ENCODE data around the gene MYL4. TPM values are rescaled to one million over a fixed set of nuclear protein-coding genes. Genes with fewer than 3 reads are reported as not detected.
A peak's percentile ranks its signal among the peaks of the same experiment; 100 is the strongest.
"Not testable (repeated sequence)": the region's sequence is repeated elsewhere in the genome, so short reads cannot be mapped to it uniquely, and the experiment has no call there.

The MYL4 gene
- total and polyA plus RNA-seq, 12 donors, result 0.36 to 4.9 (median 0.98) TPM; not detected in 6

DNA sequence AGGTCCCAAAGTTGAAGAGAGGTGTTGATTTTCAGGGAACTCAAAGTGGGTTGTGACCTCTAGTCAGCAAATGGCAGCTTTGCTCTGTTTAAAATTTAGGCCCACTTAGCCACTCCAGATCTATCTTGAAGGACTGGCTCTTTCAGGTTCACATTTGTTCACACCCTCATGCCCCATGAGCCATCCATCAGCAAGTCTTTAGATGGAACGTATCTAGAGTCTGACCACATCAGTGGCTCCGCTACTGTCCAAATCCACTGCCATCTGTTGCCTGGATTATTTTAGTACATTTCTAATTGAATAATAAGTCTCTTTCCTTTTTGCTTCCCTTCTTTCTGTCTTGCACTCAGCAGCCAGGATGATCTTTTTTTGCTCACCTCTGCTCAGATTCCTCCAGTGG, 55.0 kb downstream of the MYL4 start:
- Histone ChIP-seq H3K4me1 (replicated peaks in 1 of 2) (peaks cover 5 to 10% of the 10 kb centered on the region in 2 donors), H3K9me3 (replicated peaks in 1 of 3) (no peaks in the 10 kb centered on the region), H3K36me3 (replicated peaks in 1 of 2) (no peaks in the 10 kb centered on the region), H3K4me3 (no peak overlapping the region), H3K27ac (no peak overlapping the region), H3K27me3 (no peaks in the 10 kb centered on the region)
- DNase-seq, result no peak
- intact Hi-C loops (cut with DNase I), result no loop called here
- WGBS, 4 donors, result 86 to 97% (median 96%) methylated on average over 2 of the region's 2 CpGs
- TF ChIP-seq POLR2A (IDR thresholded peaks at IDR 0.05), result no peak
- TF ChIP-seq CTCF (IDR thresholded peaks at IDR 0.05), result no peak

DNA sequence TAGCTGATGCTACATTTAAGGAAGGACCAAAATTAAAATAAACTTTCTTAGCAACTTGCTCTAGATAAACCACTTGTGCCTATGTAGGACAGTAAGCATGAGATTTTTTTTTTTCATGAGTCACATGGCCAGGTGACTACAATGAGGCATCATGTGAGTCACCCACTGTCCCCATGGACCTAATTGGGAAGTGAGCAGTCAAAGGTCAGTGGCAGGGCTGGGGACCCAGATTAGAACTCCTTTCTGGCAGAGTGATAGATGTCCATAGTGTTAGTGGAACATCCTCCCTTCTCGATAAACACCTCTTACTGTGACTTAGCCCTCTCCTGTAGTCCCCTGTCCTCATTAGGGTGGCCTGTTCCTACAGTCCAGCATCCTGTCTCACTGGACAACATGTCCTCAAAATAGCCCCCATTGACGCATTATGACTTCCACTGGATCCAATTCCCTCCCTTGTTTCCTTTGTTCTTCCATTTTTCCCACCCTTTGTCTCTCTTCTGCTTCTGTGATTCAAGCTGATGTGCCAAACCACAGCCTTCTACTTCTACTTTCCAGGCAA, 56.9 kb downstream of the MYL4 start:
- intact Hi-C loops (cut with DNase I), result no loop called here
- no peak overlapping the region for H3K27ac ChIP-seq
- no peaks in the 10 kb centered on the region for H3K9me3 ChIP-seq (replicated peaks in 1 of 3)
- H3K27me3 ChIP-seq, result no peaks in the 10 kb centered on the region
- H3K4me1 ChIP-seq (replicated peaks in 1 of 2), result peaks cover 5 to 10% of the 10 kb centered on the region in 2 donors
- WGBS, 4 donors, result 58 to 79% (median 66%) methylated on average over 2 of the region's 2 CpGs
- H3K4me3 ChIP-seq, result no peak overlapping the region
- no peak for TF ChIP-seq POLR2A (IDR thresholded peaks at IDR 0.05)
- TF ChIP-seq CTCF (IDR thresholded peaks at IDR 0.05), result no peak
- peak in 6 of 7 donors; percentile 51 to 68 (median 60) for DNase-seq
- no peaks in the 10 kb centered on the region for H3K36me3 ChIP-seq (replicated peaks in 1 of 2)

- no peak for TF ChIP-seq CTCF (IDR thresholded peaks at IDR 0.05)
- TF ChIP-seq POLR2A (IDR thresholded peaks at IDR 0.05), result no peak
- DNase-seq, result no peak
- intact Hi-C loops (cut with DNase I), result no loop called here
- H3K36me3 ChIP-seq (replicated peaks in 1 of 2), result no peaks in the 10 kb centered on the region
- no peaks in the 10 kb centered on the region for H3K9me3 ChIP-seq (replicated peaks in 1 of 3)
- peaks cover 5 to 10% of the 10 kb centered on the region in 2 donors for H3K4me1 ChIP-seq (replicated peaks in 1 of 2)
- no peaks in the 10 kb centered on the region for H3K27me3 ChIP-seq
- 87 to 98% (median 94%) methylated on average over 6 of the region's 6 CpGs for WGBS, 4 donors
- no peak overlapping the region for H3K4me3 ChIP-seq
- peak overlapping the region in 1 of 5 donors; percentile 21 for H3K27ac ChIP-seq
Observed at GRCh38 chr17:47266782-47267181, 57.6 kb downstream of the MYL4 start.

GRCh38 chr17:47267354-47267828, 58.2 kb downstream of the MYL4 start:
- intact Hi-C loops (cut with DNase I), result no loop called here
- H3K4me3 ChIP-seq, result no peak overlapping the region
- no peaks in the 10 kb centered on the region for H3K9me3 ChIP-seq (replicated peaks in 1 of 3)
- WGBS, 4 donors, result 32 to 43% (median 36%) methylated on average over 1 of the region's 1 CpG
- TF ChIP-seq POLR2A (IDR thresholded peaks at IDR 0.05) (no peak), CTCF (IDR thresholded peaks at IDR 0.05) (no peak)
- peak overlapping the region in 1 of 5 donors; percentile 21 for H3K27ac ChIP-seq
- no peaks in the 10 kb centered on the region for H3K36me3 ChIP-seq (replicated peaks in 1 of 2)
- H3K27me3 ChIP-seq, result no peaks in the 10 kb centered on the region
- DNase-seq, result no peak
- peaks cover 5 to 10% of the 10 kb centered on the region in 2 donors for H3K4me1 ChIP-seq (replicated peaks in 1 of 2)

- H3K27ac ChIP-seq, result not testable (repeated sequence)
Observed at GRCh38 chr17:47268964-47269363, 59.8 kb downstream of the MYL4 start.

DNA sequence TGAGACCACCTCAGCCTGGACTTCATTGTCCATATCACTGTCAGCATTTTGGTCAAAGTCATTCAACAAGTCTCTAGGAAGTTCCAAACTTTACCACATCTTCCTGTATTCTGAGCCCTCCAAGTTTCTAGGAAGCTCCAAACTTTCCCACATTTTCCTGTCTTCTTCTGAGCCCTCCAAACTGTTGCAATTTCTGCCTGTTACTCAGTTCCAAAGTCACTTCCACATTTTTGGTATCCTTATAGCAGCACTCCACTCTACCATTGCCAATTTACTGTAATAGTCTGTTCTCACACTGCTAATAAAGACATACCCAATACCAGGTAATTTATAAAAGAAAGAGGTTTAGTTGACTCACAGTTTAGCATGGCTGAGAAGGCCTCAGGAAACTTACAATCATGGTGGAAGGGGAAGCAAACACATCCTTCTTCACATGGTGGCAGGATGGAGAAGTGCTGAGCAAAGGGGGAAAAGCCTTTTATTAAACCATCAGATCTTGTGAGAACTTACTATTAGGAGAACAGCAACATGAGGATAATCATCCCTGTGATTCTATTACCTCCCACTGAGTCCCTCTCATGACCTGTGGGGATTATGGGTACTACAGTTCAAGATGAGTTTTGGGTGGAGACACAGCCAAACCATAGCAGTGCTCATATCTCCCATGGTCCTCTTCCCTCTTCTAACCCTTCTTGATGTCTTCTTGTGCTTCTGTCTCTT, 60.6 kb downstream of the MYL4 start:
- H3K9me3 ChIP-seq (replicated peaks in 1 of 3); H3K4me3 ChIP-seq; H3K27me3 ChIP-seq; H3K36me3 ChIP-seq (replicated peaks in 1 of 2); DNase-seq; H3K27ac ChIP-seq; intact Hi-C loops (cut with DNase I): not testable (repeated sequence)
- H3K4me1 ChIP-seq (replicated peaks in 1 of 2), result peaks cover 5 to 10% of the 10 kb centered on the region in 2 donors

More at GRCh38 chr17:47268964-47269363, 59.8 kb downstream of the MYL4 start:
- H3K36me3 ChIP-seq (replicated peaks in 1 of 2); H3K4me3 ChIP-seq; H3K9me3 ChIP-seq (replicated peaks in 1 of 3); H3K27me3 ChIP-seq; DNase-seq; intact Hi-C loops (cut with DNase I): not testable (repeated sequence)
- 80 to 95% (median 87%) methylated on average over 2 to 3 of the region's 3 CpGs for WGBS, 4 donors
- H3K4me1 ChIP-seq (replicated peaks in 1 of 2), result peaks cover 5 to 10% of the 10 kb centered on the region in 2 donors
